Body of pancreas (tissue), 4 donors: Measurements from ENCODE around the gene ATOH1. TPM values are rescaled to one million over a fixed set of nuclear protein-coding genes. Genes with fewer than 3 reads are reported as not detected.

Experiments
- ATAC-seq: fragments of 150-250 bp; one replicate; pipeline ENCODE4 v1.9.1; 2016
- DNase-seq, 4 donors: peaks; one replicate each; pipeline ENCODE4 v3.0.0-alpha.2; 2019
- H3K27ac ChIP-seq, 4 donors: fragments of 200-600 bp; sonication (generic); 1 replicate in 3 of 4; 2 replicates in 1 of 4; pipeline versions ENCODE4 v1.5.1 to v1.6.1; 2016 to 2019; ENCODE audit warnings: mild to moderate bottlenecking in 1 of 4, mixed read lengths in 1 of 4, moderate library complexity in 1 of 4
- H3K27me3 ChIP-seq, 2 donors: fragments of 200-600 bp; sonication (generic); one replicate each; pipeline ENCODE4 v1.6.0; 2016; ENCODE audit warnings: mild to moderate bottlenecking in 1 of 2
- H3K36me3 ChIP-seq, 2 donors: fragments of 200-600 bp; sonication (generic); replicated peaks in 1 of 2; 2 replicates each; pipeline ENCODE4 v1.5.1; 2016; ENCODE audit warnings: low read depth in 2 of 2; ENCODE audit not compliant: insufficient read depth in 1 of 2
- H3K4me1 ChIP-seq: fragments of 200-600 bp; sonication (generic); one replicate; pipeline ENCODE4 v1.6.0; 2016
- H3K4me3 ChIP-seq, 2 donors: fragments of 200-600 bp; sonication (generic); 1 replicate in 1 of 2; 2 replicates in 1 of 2; pipeline ENCODE4 v1.5.1; 2016 to 2019
- H3K9me3 ChIP-seq, 3 donors: fragments of 200-600 bp; sonication (generic); 1 replicate in 2 of 3; 2 replicates in 1 of 3; pipeline ENCODE4 v1.5.1; 2016
- POLR2A ChIP-seq, 3 donors: fragments of 450-650 bp; IDR thresholded peaks; one replicate each; pipeline ENCODE4 v1.6.1; 2016; ENCODE audit warnings: antibody characterized with exemption in 3 of 3, mild to moderate bottlenecking in 2 of 3
- whole genome bisulfite sequencing, 2 donors: methylation state at CpG; one replicate each; pipeline ENCODE4 v1.1.5; 2017; 5-methylcytosine and 5-hydroxymethylcytosine counted together
- intact Hi-C: fragments of 100-400 bp; cut with DNase I; formaldehyde crosslinking; loops from one replicate; pipeline ENCODE4 v1.15.1; 2023
- small RNA-seq: library from RNA; depleted of rRNA; stranded (forward); fragments of <200 nt; gene quantifications from one replicate; pipeline ENCODE3, GENCODE V24; 2016
- total RNA-seq, 2 donors: library from RNA; depleted of rRNA; stranded (reverse); fragments of >200 nt; gene quantifications; one replicate each; pipeline ENCODE4 v1.1.0, GENCODE V29; 2016
- TF ChIP-seq, protein P1 (sequence below), 7 experiments: fragments of 450-650 bp in 4 of 7; fragments of 200-600 bp in 3 of 7; sonication (generic) in 3 of 7; IDR thresholded peaks; one replicate each; pipeline ENCODE4 v1.5.1; 2016 to 2019; ENCODE audit warnings: antibody characterized with exemption in 7 of 7

Gene ATOH1
- total RNA-seq, 2 donors from 2014 or later = not detected

DNA sequence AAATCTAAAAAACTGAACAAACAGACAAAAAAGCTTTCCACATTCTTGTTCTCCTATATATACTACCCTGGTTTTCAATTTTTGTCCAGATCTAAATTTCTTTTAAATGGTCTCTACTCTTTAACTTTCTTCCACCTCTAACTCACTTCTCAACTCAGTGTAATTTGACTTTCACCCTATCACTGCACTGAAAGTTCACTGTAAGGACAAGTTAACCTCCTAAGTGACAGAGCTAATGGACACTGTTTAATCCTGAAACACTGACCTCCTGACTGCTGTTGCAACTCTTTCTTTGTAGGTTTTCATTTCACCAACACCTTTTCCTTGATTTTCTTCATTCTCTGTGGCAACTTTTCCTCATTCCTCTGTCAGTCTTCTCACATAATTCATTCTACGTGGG is 50.0 kb downstream of the ATOH1 start:
- Histone ChIP-seq H3K27ac (no peak overlapping the region), H3K36me3 (no peaks in the 10 kb centered on the region), H3K4me3 (no peak overlapping the region), H3K4me1 (no peaks in the 10 kb centered on the region), H3K9me3 (no peaks in the 10 kb centered on the region), H3K27me3 (no peaks in the 10 kb centered on the region)
- DNase-seq (no peak), ATAC-seq (no peak)
- 17 to 24% methylated on average over 1 of the region's 1 CpG for WGBS, 2 donors
- intact Hi-C loops = no loop called here
- TF ChIP-seq POLR2A (IDR thresholded peaks at IDR 0.05) = no peak
- TF ChIP-seq, protein P1, sequence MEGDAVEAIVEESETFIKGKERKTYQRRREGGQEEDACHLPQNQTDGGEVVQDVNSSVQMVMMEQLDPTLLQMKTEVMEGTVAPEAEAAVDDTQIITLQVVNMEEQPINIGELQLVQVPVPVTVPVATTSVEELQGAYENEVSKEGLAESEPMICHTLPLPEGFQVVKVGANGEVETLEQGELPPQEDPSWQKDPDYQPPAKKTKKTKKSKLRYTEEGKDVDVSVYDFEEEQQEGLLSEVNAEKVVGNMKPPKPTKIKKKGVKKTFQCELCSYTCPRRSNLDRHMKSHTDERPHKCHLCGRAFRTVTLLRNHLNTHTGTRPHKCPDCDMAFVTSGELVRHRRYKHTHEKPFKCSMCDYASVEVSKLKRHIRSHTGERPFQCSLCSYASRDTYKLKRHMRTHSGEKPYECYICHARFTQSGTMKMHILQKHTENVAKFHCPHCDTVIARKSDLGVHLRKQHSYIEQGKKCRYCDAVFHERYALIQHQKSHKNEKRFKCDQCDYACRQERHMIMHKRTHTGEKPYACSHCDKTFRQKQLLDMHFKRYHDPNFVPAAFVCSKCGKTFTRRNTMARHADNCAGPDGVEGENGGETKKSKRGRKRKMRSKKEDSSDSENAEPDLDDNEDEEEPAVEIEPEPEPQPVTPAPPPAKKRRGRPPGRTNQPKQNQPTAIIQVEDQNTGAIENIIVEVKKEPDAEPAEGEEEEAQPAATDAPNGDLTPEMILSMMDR (IDR thresholded peaks at IDR 0.05) = no peak

DNA sequence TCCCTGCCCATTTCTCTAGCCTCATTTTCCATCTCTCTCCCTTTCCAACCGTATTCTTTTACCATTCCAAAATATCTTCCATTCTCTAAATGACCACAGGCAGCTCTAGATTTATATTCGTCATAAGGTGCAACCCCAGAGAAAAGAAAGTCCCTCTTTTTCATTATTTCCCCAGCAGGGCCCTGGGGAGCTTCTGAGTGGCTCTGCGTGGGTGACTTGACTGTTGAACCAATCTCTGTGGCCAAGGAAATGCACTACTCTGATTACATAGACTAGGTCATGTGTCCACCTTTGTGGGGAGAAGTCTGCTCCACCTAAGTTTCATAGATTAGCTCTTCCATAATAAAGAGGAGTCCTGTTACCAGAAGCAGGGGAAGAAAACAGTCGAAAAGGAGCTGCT is 51.4 kb downstream of the ATOH1 start:
- DNase-seq = no peak
- H3K36me3 ChIP-seq = no peaks in the 10 kb centered on the region
- TF ChIP-seq POLR2A (IDR thresholded peaks at IDR 0.05) = no peak
- TF ChIP-seq, protein P1 (IDR thresholded peaks at IDR 0.05) = no peak
- no peak overlapping the region for H3K4me3 ChIP-seq
- no peak for ATAC-seq
- 55 to 58% methylated on average over 4 of the region's 4 CpGs for WGBS, 2 donors
- intact Hi-C loops = no loop called here
- H3K4me1 ChIP-seq = no peaks in the 10 kb centered on the region
- no peaks in the 10 kb centered on the region for H3K9me3 ChIP-seq
- no peak overlapping the region for H3K27ac ChIP-seq
- no peaks in the 10 kb centered on the region for H3K27me3 ChIP-seq

Small RNAs within 50 kb of the gene (small RNA-seq; reads per million reads assigned to genes)
- gene RNA5SP164 = not detected
